ENCODE results near the gene ADO. TPM values are rescaled to one million over a fixed set of nuclear protein-coding genes. Genes with fewer than 3 reads are reported as not detected.

ADO gene
- total and polyA plus RNA-seq, 9 of the 15 experiments (the other 6 are each of a cell fraction or from before 2014, with no cell fraction given), result 3.0 to 20.0 (median 16.1) TPM

DNA sequence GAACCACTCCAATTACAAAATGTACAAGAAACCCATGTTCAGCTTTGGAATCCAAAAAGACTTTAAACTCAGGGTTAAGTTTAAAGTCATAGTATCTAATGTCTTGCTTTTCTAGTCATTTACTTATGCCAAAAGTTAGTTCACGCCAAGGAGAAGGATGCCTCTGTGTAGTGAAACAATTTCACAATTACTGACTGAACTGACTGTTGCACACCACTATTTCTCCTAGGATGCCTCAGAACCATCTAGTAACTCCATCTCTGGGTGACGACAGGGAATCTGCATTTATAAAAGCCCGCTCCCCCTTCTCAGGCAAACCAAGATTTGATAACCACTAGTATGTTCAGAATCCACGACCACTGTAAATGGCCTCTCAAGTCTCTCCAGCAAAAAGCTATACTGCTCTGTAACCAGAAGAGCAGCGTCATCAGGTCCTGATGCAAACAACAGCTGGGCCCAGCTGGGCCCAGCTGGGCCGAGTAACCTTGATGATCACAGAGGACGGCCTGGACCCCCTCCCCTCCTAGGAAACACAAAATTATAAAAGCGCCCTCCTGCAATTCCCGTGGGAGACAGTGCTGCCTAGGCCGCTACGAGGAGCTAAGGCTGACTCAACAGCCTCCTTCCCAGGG, 680 bp upstream of the ADO start (continued):
- no peak for TF ChIP-seq ZMIZ1 (IDR thresholded peaks at IDR 0.05; ENCODE audit: low read depth in 2 of 2, low read length in 2 of 2)
- TF ChIP-seq JUND (IDR thresholded peaks at IDR 0.05; ENCODE audit: borderline replicate concordance, low read depth, low read length), result no peak
- no peak for TF ChIP-seq JUND (tag; IDR thresholded peaks at IDR 0.05; ENCODE audit: borderline replicate concordance, low read depth, low read length)
- TF ChIP-seq ZNF77 (CRISPR knock-in tag; IDR thresholded peaks at IDR 0.05), result no peak
- TF ChIP-seq MLLT1 (IDR thresholded peaks at IDR 0.05), result no peak
- no peak for TF ChIP-seq RNF2 (IDR thresholded peaks at IDR 0.05)
- no peak for TF ChIP-seq VEZF1 (CRISPR knock-in tag; IDR thresholded peaks at IDR 0.05)
- no peak for TF ChIP-seq TAF15 (IDR thresholded peaks at IDR 0.05; ENCODE audit: low read depth, low read length)
- TF ChIP-seq, protein P1, sequence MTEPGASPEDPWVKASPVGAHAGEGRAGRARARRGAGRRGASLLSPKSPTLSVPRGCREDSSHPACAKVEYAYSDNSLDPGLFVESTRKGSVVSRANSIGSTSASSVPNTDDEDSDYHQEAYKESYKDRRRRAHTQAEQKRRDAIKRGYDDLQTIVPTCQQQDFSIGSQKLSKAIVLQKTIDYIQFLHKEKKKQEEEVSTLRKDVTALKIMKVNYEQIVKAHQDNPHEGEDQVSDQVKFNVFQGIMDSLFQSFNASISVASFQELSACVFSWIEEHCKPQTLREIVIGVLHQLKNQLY (CRISPR knock-in tag; conservative IDR thresholded peaks at IDR 0.05), result no peak
- no peak for TF ChIP-seq ZNF134 (CRISPR knock-in tag; conservative IDR thresholded peaks at IDR 0.05)
- no peak for TF ChIP-seq EGR1 (conservative IDR thresholded peaks at IDR 0.05)
- no peak for TF ChIP-seq ZBTB17 (CRISPR knock-in tag; IDR thresholded peaks at IDR 0.05)

All from K562 (cell line).